ENCODE measurements around the gene PTGDR2.

DNA sequence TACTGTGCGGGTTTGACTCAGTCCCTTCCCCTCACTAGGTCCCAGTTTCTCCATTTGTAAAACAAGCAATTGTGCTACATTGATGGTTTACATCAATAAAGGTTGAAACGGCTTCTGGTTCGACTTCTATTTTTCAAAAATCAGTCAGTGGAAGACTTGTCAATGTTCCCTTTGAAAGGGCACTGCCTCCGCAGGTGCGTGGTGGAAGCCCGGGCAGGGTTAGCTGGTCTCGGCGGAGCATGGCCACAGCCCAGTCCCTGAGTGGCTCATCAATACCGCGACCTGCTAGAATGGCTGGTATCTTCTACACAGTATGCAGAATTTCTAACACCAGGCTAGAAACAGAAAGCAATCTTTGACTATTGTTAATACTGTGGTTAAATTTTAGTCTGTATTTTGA is 54.6 kb downstream of the PTGDR2 start:
- no peak for TF ChIP-seq CTCF (IDR thresholded peaks at IDR 0.05)
- no peak for TF ChIP-seq POLR2A (IDR thresholded peaks at IDR 0.05)
- no peak for TF ChIP-seq EP300 (IDR thresholded peaks at IDR 0.05)

Measured in ovary (tissue), 3 donors.